NCI-H2227 (cell line): ENCODE data around the gene SLPI.

Experiments
- DNase-seq: peaks from one replicate; lab custom pipeline; 2025; ENCODE audit not compliant: unreplicated experiment; lab: John Stamatoyannopoulos, UW

The SLPI gene

GRCh38 chr20:45275338-45275737 lies 21.0 kb upstream of the SLPI start:
- no peak for DNase-seq

- DNase-seq, result no peak
These were observed 15.4 kb upstream of the SLPI start for GRCh38 chr20:45269754-45270270.

- no peak for DNase-seq
These were observed 14.7 kb upstream of the SLPI start for GRCh38 chr20:45269056-45269455.

- DNase-seq, result no peak
These were observed 14.2 kb upstream of the SLPI start for GRCh38 chr20:45268531-45268930.

- no peak for DNase-seq
These were observed 12.6 kb upstream of the SLPI start for GRCh38 chr20:45266977-45267376.

- no peak for DNase-seq
These were observed 9.3 kb upstream of the SLPI start for GRCh38 chr20:45263556-45264266.

DNA sequence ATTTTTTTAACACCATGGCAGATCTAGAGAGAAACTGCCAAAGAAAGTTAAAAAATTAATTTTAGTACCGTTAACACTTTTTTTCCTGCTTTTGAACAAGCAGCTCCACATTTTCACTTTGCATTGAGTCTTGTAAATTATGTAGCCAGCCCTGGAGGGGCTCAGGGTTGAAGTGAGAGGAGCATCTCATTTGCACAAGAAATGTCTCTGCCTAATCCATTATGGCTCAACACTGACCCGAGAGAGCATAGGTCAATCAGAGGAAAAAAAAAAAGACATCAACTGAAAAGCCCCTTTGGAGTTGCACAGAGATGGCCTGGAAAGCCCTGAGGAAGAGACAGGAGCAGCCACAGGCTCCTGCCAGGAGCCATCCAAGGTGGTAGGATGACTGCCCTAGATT lies 4.3 kb upstream of the SLPI start:
- DNase-seq, result no peak

DNA sequence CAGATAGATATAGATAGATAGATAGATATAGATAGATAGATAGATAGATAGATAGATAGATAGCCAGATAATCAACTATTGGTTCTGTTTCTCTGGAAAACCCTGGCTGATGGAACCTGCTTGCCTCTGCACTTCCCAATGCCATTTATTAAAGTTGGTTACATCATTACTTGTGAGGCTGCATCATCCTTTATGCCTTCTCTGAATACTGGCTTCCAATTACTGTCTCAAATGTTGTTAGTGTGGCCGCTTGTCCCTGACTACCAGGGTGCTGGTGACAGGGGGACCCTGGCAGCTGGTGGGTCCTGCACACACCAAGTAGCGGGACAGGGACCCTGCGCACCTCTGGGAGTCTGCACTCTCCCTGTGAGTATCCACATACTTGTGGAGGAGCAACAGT lies 3.9 kb upstream of the SLPI start:
- no peak for DNase-seq

GRCh38 chr20:45257711-45258110 lies 3.3 kb upstream of the SLPI start:
- no peak for DNase-seq

GRCh38 chr20:45257161-45257560 lies 2.8 kb upstream of the SLPI start:
- DNase-seq, result no peak

GRCh38 chr20:45253261-45253660 lies 1.1 kb downstream of the SLPI start:
- DNase-seq, result no peak

DNA sequence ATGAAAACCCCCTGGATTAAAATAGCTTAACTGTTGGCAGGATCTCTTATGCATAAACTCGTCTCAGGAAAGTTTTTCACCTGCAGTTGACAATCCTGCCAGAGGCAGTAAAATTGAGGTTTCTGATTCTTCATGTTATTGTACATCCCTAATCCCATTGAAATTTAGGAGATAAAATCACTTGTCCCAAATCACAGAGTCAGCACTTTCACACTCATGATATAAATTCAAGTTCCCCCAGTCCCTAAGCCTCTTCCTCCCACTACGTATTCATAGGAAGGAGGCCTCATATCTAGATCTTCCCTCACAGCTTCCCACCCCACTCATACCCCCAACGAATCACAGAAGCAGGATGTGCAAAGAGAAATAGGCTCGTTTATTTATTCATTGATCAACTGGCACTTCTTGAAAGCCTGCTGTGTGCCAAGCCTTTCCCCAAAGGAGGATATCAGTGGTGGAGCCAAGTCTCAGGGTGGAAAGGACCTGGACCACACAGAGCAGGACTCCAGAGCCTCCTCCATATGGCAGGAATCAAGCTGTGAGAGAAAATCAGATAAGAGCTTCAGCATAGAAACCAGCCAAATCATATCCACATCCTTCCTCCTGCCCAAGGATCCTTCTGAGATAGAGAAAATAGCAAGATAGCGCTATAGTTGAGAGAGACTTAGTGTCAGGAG lies 2.3 kb downstream of the SLPI start:
- DNase-seq, result no peak

- no peak for DNase-seq
These were observed 5.8 kb downstream of the SLPI start for GRCh38 chr20:45248609-45249008.

DNA sequence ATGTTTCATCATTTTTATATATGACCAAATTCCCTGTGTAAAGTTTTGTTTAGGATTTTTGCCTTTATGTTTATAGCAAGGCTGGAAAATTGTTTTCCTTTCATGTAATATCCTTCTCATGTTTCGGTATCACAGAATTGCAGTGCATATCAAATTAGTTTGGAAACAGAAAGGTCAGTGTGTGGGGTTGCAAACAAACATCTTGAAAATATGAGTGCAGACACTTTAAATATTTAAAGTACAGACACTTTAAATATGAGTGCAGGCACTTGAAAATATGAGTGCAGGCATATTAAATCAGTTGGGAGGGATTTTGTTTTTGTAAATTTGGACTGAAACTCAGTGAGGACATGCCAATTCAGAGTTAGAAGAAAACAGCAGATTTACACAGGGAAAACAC lies 6.5 kb downstream of the SLPI start:
- DNase-seq, result no peak

- no peak for DNase-seq
These were observed 8.3 kb downstream of the SLPI start for GRCh38 chr20:45246109-45246508.

DNA sequence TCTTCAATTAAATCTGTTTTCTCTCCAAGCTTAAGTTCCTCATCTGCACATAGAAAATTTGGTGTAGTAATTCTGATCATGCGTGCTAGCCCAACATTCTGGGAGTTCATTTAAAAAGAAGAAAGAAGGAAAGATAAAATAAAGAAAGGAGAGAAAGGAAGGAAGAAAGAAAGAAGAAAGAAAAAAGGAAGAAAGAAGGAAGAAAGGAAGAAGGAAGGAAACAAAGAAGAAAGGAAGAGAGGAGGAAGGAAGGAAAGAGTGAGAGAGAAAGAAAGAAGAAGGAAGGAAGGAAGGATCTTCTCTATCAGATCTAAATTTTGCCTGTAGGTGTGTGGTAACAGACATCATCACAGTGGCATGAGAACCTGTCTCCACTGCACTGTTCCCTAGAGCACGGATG lies 16.2 kb downstream of the SLPI start:
- DNase-seq, result no peak

GRCh38 chr20:45235995-45236394 lies 18.4 kb downstream of the SLPI start:
- DNase-seq, result no peak

DNA sequence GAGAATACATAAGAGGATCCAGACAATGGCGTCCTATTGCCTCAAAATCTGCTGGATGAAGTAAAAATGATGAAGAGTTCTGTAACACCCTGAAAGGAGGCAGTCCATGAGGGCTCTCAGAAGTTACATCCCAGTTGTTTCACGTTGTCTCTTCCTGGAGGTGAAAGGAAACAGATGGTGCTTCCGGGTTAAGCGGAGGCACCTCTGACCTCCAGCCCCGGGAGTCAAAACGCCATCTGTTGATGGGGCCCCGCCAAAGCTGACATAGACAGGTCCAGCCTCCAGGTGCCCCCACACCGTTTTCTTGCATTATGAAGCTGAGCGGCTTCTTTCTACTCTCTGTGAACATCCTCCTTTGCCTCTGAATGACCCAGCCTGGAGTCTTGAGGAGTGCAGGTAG lies 23.7 kb downstream of the SLPI start:
- DNase-seq, result no peak

DNA sequence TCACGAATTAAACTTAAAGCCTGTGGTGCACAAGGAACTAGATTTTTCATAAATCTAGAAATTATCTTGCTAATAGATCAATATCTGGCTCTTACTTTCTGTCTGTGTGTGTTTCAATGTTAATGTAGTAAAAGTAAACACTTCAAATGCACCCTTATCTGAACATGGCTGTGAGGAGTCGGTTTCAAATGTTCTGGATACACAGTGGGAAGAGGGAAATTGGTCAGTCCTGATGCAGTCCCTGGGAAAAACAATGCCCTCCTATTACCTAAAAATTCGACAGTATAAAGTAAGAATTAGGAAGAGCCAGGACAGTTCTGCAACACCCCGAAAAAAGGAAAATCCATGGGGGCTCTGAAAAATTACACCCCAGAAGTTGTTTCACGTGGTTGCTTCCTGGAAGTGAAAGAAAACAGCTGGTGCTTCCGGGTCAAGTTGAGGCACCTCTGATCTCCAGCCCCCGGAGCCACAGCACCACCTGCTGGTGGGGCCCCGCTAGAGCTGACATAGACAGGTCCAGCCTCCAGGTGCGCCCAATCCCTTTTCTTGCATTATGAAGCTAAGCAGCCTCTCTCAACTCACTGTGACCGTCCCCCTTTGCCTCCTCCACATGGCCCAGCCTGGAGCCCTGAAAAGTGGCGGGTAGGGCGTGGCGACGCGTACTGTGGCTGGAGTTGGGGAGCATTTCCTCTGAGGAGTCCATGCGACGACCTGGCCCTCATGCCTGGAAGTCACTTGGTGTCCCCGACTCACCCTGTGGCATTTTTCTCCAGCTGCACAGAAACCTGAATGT lies 24.9 kb downstream of the SLPI start:
- peak; percentile 5 for DNase-seq

DNA sequence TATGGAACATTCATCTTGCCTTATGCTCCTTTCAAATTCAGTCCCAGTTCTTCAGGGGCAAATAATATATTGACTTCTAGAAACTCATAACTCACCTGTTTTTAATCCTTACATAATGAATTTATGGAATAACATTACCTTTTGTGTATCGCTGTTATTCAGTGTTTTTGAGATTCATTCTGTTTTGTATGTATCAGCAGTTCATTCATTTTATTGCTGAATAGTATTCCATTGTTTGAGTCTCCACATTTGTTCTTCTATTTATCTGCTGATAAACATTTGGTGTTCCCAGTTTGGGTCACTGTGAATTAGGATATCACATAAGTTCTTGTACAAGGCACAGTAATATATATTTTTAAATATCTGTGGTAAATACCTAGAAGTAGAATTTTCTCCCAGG lies 28.1 kb downstream of the SLPI start:
- no peak for DNase-seq

DNA sequence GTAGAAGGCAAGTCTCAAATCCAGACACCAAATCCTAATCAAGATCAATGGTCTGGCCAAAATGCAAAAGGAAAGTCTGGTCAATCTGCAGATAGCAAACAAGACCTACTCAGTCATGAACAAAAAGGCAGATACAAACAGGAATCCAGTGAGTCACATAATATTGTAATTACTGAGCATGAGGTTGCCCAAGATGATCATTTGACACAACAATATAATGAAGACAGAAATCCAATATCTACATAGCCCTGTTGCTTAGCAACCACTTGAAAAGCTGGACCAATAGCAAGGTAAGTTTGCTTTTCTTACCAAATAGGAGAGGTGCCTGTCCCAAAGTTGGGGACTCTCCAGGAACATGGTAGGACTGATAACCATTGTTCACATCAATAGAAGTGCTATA lies 31.2 kb downstream of the SLPI start:
- no peak for DNase-seq

DNA sequence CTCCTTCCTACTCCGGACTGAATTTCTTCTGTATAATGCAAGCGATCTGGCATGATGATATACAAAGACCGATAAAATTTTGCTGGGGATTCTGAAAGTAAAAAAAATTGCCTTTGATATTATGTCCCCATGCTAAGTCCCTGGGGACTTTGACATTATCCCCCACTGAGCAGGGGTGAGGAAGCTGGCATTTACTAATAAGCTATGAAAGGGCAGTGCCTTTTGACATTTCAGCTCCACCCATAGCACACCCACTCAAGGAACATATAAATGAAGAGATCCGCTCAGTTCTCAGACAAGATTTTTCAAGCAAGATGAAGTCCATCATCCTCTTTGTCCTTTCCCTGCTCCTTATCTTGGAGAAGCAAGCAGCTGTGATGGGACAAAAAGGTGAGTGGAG lies 33.3 kb downstream of the SLPI start, which contains the start of gene SEMG2:
TSS of gene SEMG2 (plus strand) at position 298 of the 400 bp plus-strand sequence. CDS start at position 315, 17 bp downstream.
- DNase-seq, result no peak
